ENCODE results near the gene SYCE3. TPM values are rescaled to one million over a fixed set of nuclear protein-coding genes. Genes with fewer than 3 reads are reported as not detected.
"Not testable (repeated sequence)": the region's sequence is repeated elsewhere in the genome, so short reads cannot be mapped to it uniquely, and the experiment has no call there.

Gene SYCE3
- total and polyA plus RNA-seq, 7 donors = not detected

- whole genome bisulfite sequencing, 3 donors = 76 to 84% (median 84%) methylated on average over 11 of the region's 11 CpGs
- no peaks in the 10 kb centered on the region for H3K4me1 ChIP-seq
- ATAC-seq = no peak
- H3K27ac ChIP-seq = no peak overlapping the region
- H3K9me3 ChIP-seq = no peaks in the 10 kb centered on the region
- H3K4me3 ChIP-seq = no peak overlapping the region
- no peak for DNase-seq
- no peaks in the 10 kb centered on the region for H3K36me3 ChIP-seq (ENCODE audit: insufficient read depth in 1 of 2, low read depth in 1 of 2)
- peaks cover 0 to 30% (median 5%) of the 10 kb centered on the region in 3 donors for H3K27me3 ChIP-seq (ENCODE audit: insufficient read depth in 3 of 3, low read length in 2 of 3)
- intact Hi-C loops (cut with DNase I) = no loop called here
- TF ChIP-seq CTCF (IDR thresholded peaks at IDR 0.05) = no peak
These were observed 47.3 kb upstream of the SYCE3 start for GRCh38 chr22:50610041-50610451.

GRCh38 chr22:50609599-50609998 lies 46.9 kb upstream of the SYCE3 start:
- no peaks in the 10 kb centered on the region for H3K36me3 ChIP-seq (ENCODE audit: insufficient read depth in 1 of 2, low read depth in 1 of 2)
- no peak overlapping the region for H3K4me3 ChIP-seq
- no peak for TF ChIP-seq CTCF (IDR thresholded peaks at IDR 0.05)
- H3K4me1 ChIP-seq = no peaks in the 10 kb centered on the region
- 76 to 78% (median 76%) methylated on average over 12 of the region's 12 CpGs for WGBS, 3 donors
- no peak overlapping the region for H3K27ac ChIP-seq
- peaks cover 0 to 34% (median 9%) of the 10 kb centered on the region in 3 donors for H3K27me3 ChIP-seq (ENCODE audit: insufficient read depth in 3 of 3, low read length in 2 of 3)
- H3K9me3 ChIP-seq = no peaks in the 10 kb centered on the region
- DNase-seq = no peak
- no peak for ATAC-seq
- intact Hi-C loops (cut with DNase I) = no loop called here

GRCh38 chr22:50608996-50609395 lies 46.3 kb upstream of the SYCE3 start:
- no peak for DNase-seq
- no peaks in the 10 kb centered on the region for H3K36me3 ChIP-seq (ENCODE audit: insufficient read depth in 1 of 2, low read depth in 1 of 2)
- H3K9me3 ChIP-seq = no peaks in the 10 kb centered on the region
- no peak overlapping the region for H3K27ac ChIP-seq
- H3K27me3 ChIP-seq (ENCODE audit: insufficient read depth in 3 of 3, low read length in 2 of 3) = peaks cover 0 to 38% (median 14%) of the 10 kb centered on the region in 3 donors
- WGBS, 3 donors = 76 to 85% (median 81%) methylated on average over 8 to 10 of the region's 10 CpGs
- TF ChIP-seq CTCF (IDR thresholded peaks at IDR 0.05) = no peak
- no peaks in the 10 kb centered on the region for H3K4me1 ChIP-seq
- intact Hi-C loops (cut with DNase I) = no loop called here
- no peak for ATAC-seq
- H3K4me3 ChIP-seq = no peak overlapping the region

GRCh38 chr22:50608058-50608840 lies 45.5 kb upstream of the SYCE3 start:
- H3K27ac ChIP-seq; H3K4me3 ChIP-seq; H3K9me3 ChIP-seq; DNase-seq; H3K36me3 ChIP-seq (ENCODE audit: insufficient read depth in 1 of 2, low read depth in 1 of 2); ATAC-seq; H3K4me1 ChIP-seq; intact Hi-C loops (cut with DNase I): not testable (repeated sequence)
- peaks cover 0 to 46% (median 20%) of the 10 kb centered on the region in 3 donors for H3K27me3 ChIP-seq (ENCODE audit: insufficient read depth in 3 of 3, low read length in 2 of 3)
- WGBS, 3 donors = 83 to 86% (median 86%) methylated on average over 39 of the region's 39 CpGs

- no peak overlapping the region for H3K4me3 ChIP-seq
- no peaks in the 10 kb centered on the region for H3K9me3 ChIP-seq
- ATAC-seq = no peak
- no peaks in the 10 kb centered on the region for H3K4me1 ChIP-seq
- DNase-seq = no peak
- no peak overlapping the region for H3K27ac ChIP-seq
- H3K27me3 ChIP-seq (ENCODE audit: insufficient read depth in 3 of 3, low read length in 2 of 3) = peaks cover 0 to 52% (median 21%) of the 10 kb centered on the region in 3 donors
- TF ChIP-seq CTCF (IDR thresholded peaks at IDR 0.05) = no peak
- intact Hi-C loops (cut with DNase I) = no loop called here
- no peaks in the 10 kb centered on the region for H3K36me3 ChIP-seq (ENCODE audit: insufficient read depth in 1 of 2, low read depth in 1 of 2)
- WGBS, 3 donors = 64 to 68% (median 65%) methylated on average over 6 of the region's 6 CpGs
These were observed 44.9 kb upstream of the SYCE3 start for GRCh38 chr22:50607659-50608020.

Data from psoas muscle (tissue), 8 donors.